Motor neuron (in vitro differentiated cells): Measurements from ENCODE around the gene KIRREL1. TPM values are rescaled to one million over a fixed set of nuclear protein-coding genes. Genes with fewer than 3 reads are reported as not detected.

ENCODE experiments used
- ATAC-seq, 8 experiments: fragments of 200-7000 bp; cut with Tn5 transposase; replicated peaks in 6 of 8; 2 replicates each; pipeline ENCODE4 v1.8.0; 2021; ENCODE audit warnings: mild to moderate bottlenecking in 8 of 8, moderate library complexity in 8 of 8
- H3K27ac ChIP-seq, 2 donors: fragments of 250-450 bp; sonication (Bioruptor Pico); 2 replicates each; pipeline ENCODE4 v1.9.0; 2021; ENCODE audit warnings: antibody characterized with exemption in 2 of 2, mild to moderate bottlenecking in 2 of 2, moderate library complexity in 1 of 2
- H3K4me1 ChIP-seq, 2 donors: fragments of 250-450 bp; sonication (Bioruptor Pico); replicated peaks in 1 of 2; 2 replicates each; pipeline ENCODE4 v1.6.1; 2021; ENCODE audit warnings: antibody characterized with exemption in 2 of 2, mild to moderate bottlenecking in 2 of 2, moderate library complexity in 1 of 2
- H3K4me3 ChIP-seq, 5 donors: fragments of 250-450 bp; sonication (Bioruptor Pico); 2 replicates each; pipeline ENCODE4 v1.9.0; 2021; ENCODE audit warnings: antibody characterized with exemption in 5 of 5, mild to moderate bottlenecking in 5 of 5, moderate library complexity in 4 of 5
- WGBS, 10 experiments: fragments of 450-650 bp; shearing (Covaris generic); methylation state at CpG; one replicate each; pipeline ENCODE4 v1.0.0; 2022; 5-methylcytosine and 5-hydroxymethylcytosine counted together
- in situ Hi-C, 9 experiments: fragments of 400-800 bp; cut with MboI; loops; one replicate each; pipeline ENCODE4 v1.15.0; 2021; ENCODE audit warnings: low sequenced_read_pairs in 9 of 9, low pct_unique_long_range_greater_than_20kb in 2 of 9; ENCODE audit not compliant: unreplicated experiment in 9 of 9
- total RNA-seq, 8 experiments: library from RNA; unstranded; fragments of 300-600 nt; gene quantifications; 2 replicates each; pipeline versions ENCODE4 v1.2.3 to v1.2.4, GENCODE V29; 2022

Gene KIRREL1
- total RNA-seq, 8 experiments from 2014 or later: 22.9 to 52.3 (median 35.4) TPM

GRCh38 chr1:158113759-158114127 is 120.3 kb downstream of the KIRREL1 start:
- in situ Hi-C loops: loop anchor here in 5 of 9 experiments (10.0 to 25.0 kb wide), 4 partner anchors 126 to 926 kb away; partner anchors contain the start of genes KIRREL1 (in 3 of the 5) and FCRL4 (in 2 of the 5)
- Histone ChIP-seq H3K4me1 (peaks cover 40 to 49% of the 10 kb centered on the region in 2 donors), H3K4me3 (peak overlapping the region; percentile 14 to 46 (median 33)), H3K27ac (no peak overlapping the region)
- ATAC-seq: peak in 1 of 8 experiments; percentile 2
- WGBS, 10 experiments: 20 to 65% (median 42%) methylated on average over 1 to 7 of the region's 8 CpGs; no CpG with 5 or more reads in 1 of the 10 experiments

- in situ Hi-C loops: loop anchor here in 5 of 9 experiments (10.0 to 25.0 kb wide), 4 partner anchors 128 to 928 kb away; partner anchors contain the start of genes KIRREL1 (in 3 of the 5) and FCRL4 (in 2 of the 5)
- no peak overlapping the region for H3K27ac ChIP-seq
- ATAC-seq: no peak
- 76 to 100% (median 92%) methylated on average over 1 to 4 of the region's 4 CpGs; no CpG with 5 or more reads in 2 of the 10 experiments for WGBS, 10 experiments
- H3K4me3 ChIP-seq: no peak overlapping the region
- H3K4me1 ChIP-seq: peaks cover 49 to 62% of the 10 kb centered on the region in 2 donors
Observed at GRCh38 chr1:158115126-158115525, 121.7 kb downstream of the KIRREL1 start.

GRCh38 chr1:158116311-158117167 is 123.1 kb downstream of the KIRREL1 start:
- H3K27ac ChIP-seq: peak overlapping the region; percentile 57 to 76
- ATAC-seq: peak in 4 of 8 experiments; percentile 3 to 51 (median 9)
- no peak overlapping the region for H3K4me3 ChIP-seq
- in situ Hi-C loops: loop anchor here in 5 of 9 experiments (10.0 to 25.0 kb wide), 4 partner anchors 129 to 929 kb away; partner anchors contain the start of genes KIRREL1 (in 3 of the 5) and FCRL4 (in 2 of the 5)
- 6 to 68% (median 45%) methylated on average over 1 to 10 of the region's 10 CpGs; no CpG with 5 or more reads in 1 of the 10 experiments for WGBS, 10 experiments
- H3K4me1 ChIP-seq: peaks cover 53 to 68% of the 10 kb centered on the region in 2 donors

GRCh38 chr1:158117854-158118704 is 124.6 kb downstream of the KIRREL1 start:
- 7 to 50% (median 13%) methylated on average over 2 to 10 of the region's 22 CpGs; no CpG with 5 or more reads in 2 of the 10 experiments for WGBS, 10 experiments
- peak overlapping the region; percentile 3 to 8 (median 6) for H3K4me3 ChIP-seq
- H3K4me1 ChIP-seq: peaks cover 54 to 65% of the 10 kb centered on the region in 2 donors
- in situ Hi-C loops: loop anchor here in 5 of 9 experiments (10.0 to 25.0 kb wide), 4 partner anchors 131 to 931 kb away; partner anchors contain the start of genes KIRREL1 (in 3 of the 5) and FCRL4 (in 2 of the 5)
- peak overlapping the region; percentile 75 to 93 for H3K27ac ChIP-seq
- peak; percentile 20 to 83 (median 68) for ATAC-seq

GRCh38 chr1:158118713-158119402 is 125.4 kb downstream of the KIRREL1 start:
- ATAC-seq: no peak
- peaks cover 50 to 61% of the 10 kb centered on the region in 2 donors for H3K4me1 ChIP-seq
- in situ Hi-C loops: loop anchor here in 5 of 9 experiments (10.0 to 25.0 kb wide), 4 partner anchors 132 to 932 kb away; partner anchors contain the start of genes KIRREL1 (in 3 of the 5) and FCRL4 (in 2 of the 5)
- WGBS, 10 experiments: 14 to 80% (median 39%) methylated on average over 1 to 5 of the region's 8 CpGs; no CpG with 5 or more reads in 3 of the 10 experiments
- peak overlapping the region in 1 of 5 donors; percentile 8 for H3K4me3 ChIP-seq
- H3K27ac ChIP-seq: peak overlapping the region; percentile 75 to 93

- no peak overlapping the region for H3K27ac ChIP-seq
- H3K4me3 ChIP-seq: no peak overlapping the region
- WGBS, 10 experiments: 40 to 100% (median 55%) methylated on average over 1 to 4 of the region's 5 CpGs; no CpG with 5 or more reads in 4 of the 10 experiments
- H3K4me1 ChIP-seq: peaks cover 49 to 56% of the 10 kb centered on the region in 2 donors
- in situ Hi-C loops: loop anchor here (5.0 to 25.0 kb wide), 5 partner anchors 133 to 933 kb away; partner anchors contain the start of genes KIRREL1 (in 3 of the 9) and FCRL4 (in 2 of the 9)
- no peak for ATAC-seq
Observed at GRCh38 chr1:158119976-158120653, 126.7 kb downstream of the KIRREL1 start.

- WGBS, 10 experiments: 0 to 60% (median 40%) methylated on average over 1 to 4 of the region's 5 CpGs; no CpG with 5 or more reads in 3 of the 10 experiments
- in situ Hi-C loops: loop anchor here in 8 of 9 experiments (5.0 to 25.0 kb wide), 5 partner anchors 134 to 934 kb away; partner anchors contain the start of genes KIRREL1 (in 3 of the 8) and FCRL4 (in 2 of the 8)
- no peak overlapping the region for H3K27ac ChIP-seq
- peaks cover 34 to 40% of the 10 kb centered on the region in 2 donors for H3K4me1 ChIP-seq
- no peak overlapping the region for H3K4me3 ChIP-seq
- peak in 2 of 8 experiments; percentile 26 to 30 for ATAC-seq
Observed at GRCh38 chr1:158121604-158122254, 128.3 kb downstream of the KIRREL1 start.

- peaks cover 22 to 28% of the 10 kb centered on the region in 2 donors for H3K4me1 ChIP-seq
- in situ Hi-C loops: loop anchor here in 8 of 9 experiments (5.0 to 25.0 kb wide), 5 partner anchors 136 to 936 kb away; partner anchors contain the start of genes KIRREL1 (in 3 of the 8) and FCRL4 (in 2 of the 8)
- no peak overlapping the region for H3K4me3 ChIP-seq
- WGBS, 10 experiments: 86 to 100% (median 90%) methylated on average over 2 of the region's 2 CpGs; no CpG with 5 or more reads in 7 of the 10 experiments
- H3K27ac ChIP-seq: no peak overlapping the region
- no peak for ATAC-seq
Observed at GRCh38 chr1:158122833-158123388, 129.5 kb downstream of the KIRREL1 start.

GRCh38 chr1:158124034-158124433 is 130.6 kb downstream of the KIRREL1 start:
- in situ Hi-C loops: loop anchor here in 8 of 9 experiments (5.0 to 25.0 kb wide), 5 partner anchors 137 to 937 kb away; partner anchors contain the start of genes KIRREL1 (in 3 of the 8) and FCRL4 (in 2 of the 8)
- no peak for ATAC-seq
- H3K27ac ChIP-seq: no peak overlapping the region
- no peak overlapping the region for H3K4me3 ChIP-seq
- H3K4me1 ChIP-seq: peaks cover 11 to 17% of the 10 kb centered on the region in 2 donors
- 58 to 100% (median 82%) methylated on average over 1 to 2 of the region's 2 CpGs; no CpG with 5 or more reads in 1 of the 10 experiments for WGBS, 10 experiments

- peaks cover 7% of the 10 kb centered on the region in 2 donors for H3K4me1 ChIP-seq
- in situ Hi-C loops: loop anchor here (5.0 to 25.0 kb wide), 5 partner anchors 138 to 938 kb away; partner anchors contain the start of genes FCRL4 (in 4 of the 9) and KIRREL1 (in 3 of the 9)
- WGBS, 10 experiments: 0 to 33% (median 0%) methylated on average over 2 to 3 of the region's 4 CpGs; no CpG with 5 or more reads in 4 of the 10 experiments
- H3K27ac ChIP-seq: no peak overlapping the region
- H3K4me3 ChIP-seq: no peak overlapping the region
- peak; percentile 93 to 98 (median 96) for ATAC-seq
Observed at GRCh38 chr1:158124999-158125398, 131.6 kb downstream of the KIRREL1 start.
